Natural killer cell (primary cell): ENCODE measurements around the gene HPRT1. TPM values are rescaled to one million over a fixed set of nuclear protein-coding genes. Genes with fewer than 3 reads are reported as not detected.

ENCODE experiments used
- ATAC-seq, 3 donors: fragments of 150-1000 bp in 2 of 3; fragments of 200-7000 bp in 1 of 3; cut with Tn5 transposase; 1 replicate in 1 of 3; 2 replicates in 2 of 3; pipeline ENCODE4 v1.10.0; 2021; ENCODE audit warnings: mild to moderate bottlenecking in 2 of 3, moderate library complexity in 2 of 3
- DNase-seq, 2 donors: peaks; one replicate each; pipeline versions ENCODE4 v3.0.0 to v3.0.0-alpha.2; 2013 to 2021; ENCODE audit warnings: mixed read lengths in 1 of 2
- H3K27ac ChIP-seq: one replicate; pipeline ENCODE4 v1.5.1; 2013; ENCODE audit warnings: mild to moderate bottlenecking, low read length
- H3K27me3 ChIP-seq: one replicate; pipeline ENCODE4 v1.6.1; 2013; ENCODE audit warnings: low read length; ENCODE audit not compliant: control insufficient read depth, insufficient read depth
- H3K36me3 ChIP-seq: one replicate; pipeline ENCODE4 v1.6.1; 2013; ENCODE audit warnings: low read length; ENCODE audit not compliant: control insufficient read depth, insufficient read depth
- H3K4me1 ChIP-seq: one replicate; pipeline ENCODE4 v1.6.1; 2013; ENCODE audit warnings: low read length; ENCODE audit not compliant: control insufficient read depth, insufficient read depth
- H3K4me3 ChIP-seq: one replicate; pipeline ENCODE4 v1.5.1; 2013; ENCODE audit warnings: low read length
- H3K9me3 ChIP-seq: one replicate; pipeline ENCODE4 v1.6.1; 2013; ENCODE audit warnings: low read length; ENCODE audit not compliant: control insufficient read depth, insufficient read depth
- H3K27ac Mint-ChIP-seq, 2 donors: one replicate each; pipeline ENCODE4 v1.8.0; 2022; ENCODE audit warnings: mild to moderate bottlenecking in 2 of 2, mixed read lengths in 2 of 2, moderate library complexity in 1 of 2
- H3K27me3 Mint-ChIP-seq, 2 donors: one replicate each; pipeline ENCODE4 v1.8.0; 2022; ENCODE audit warnings: low read depth in 2 of 2, mixed read lengths in 2 of 2
- H3K36me3 Mint-ChIP-seq: one replicate; pipeline ENCODE4 v1.8.0; 2022; ENCODE audit warnings: mixed read lengths
- H3K4me1 Mint-ChIP-seq, 2 donors: one replicate each; pipeline ENCODE4 v1.8.0; 2022; ENCODE audit warnings: mixed read lengths in 2 of 2
- H3K4me3 Mint-ChIP-seq: one replicate; pipeline ENCODE4 v1.8.0; 2022; ENCODE audit warnings: mild to moderate bottlenecking, moderate library complexity, mixed read lengths
- H3K9me3 Mint-ChIP-seq, 2 donors: one replicate each; pipeline ENCODE4 v1.8.0; 2022; ENCODE audit warnings: mixed read lengths in 2 of 2
- CTCF ChIP-seq: fragments of 200-600 bp; IDR thresholded peaks from one replicate; pipeline ENCODE4 v1.8.0; 2022; ENCODE audit warnings: antibody characterized with exemption
- WGBS: methylation state at CpG from one replicate; pipeline ENCODE4 v1.1.7; 2013; ENCODE audit warnings: missing lambda C conversion rate; ENCODE audit not compliant: insufficient coverage; 5-methylcytosine and 5-hydroxymethylcytosine counted together
- intact Hi-C: fragments of 100-400 bp; cut with micrococcal nuclease; formaldehyde crosslinking; loops from one replicate; pipeline ENCODE4 v1.14.2; 2022
- total RNA-seq, 4 donors: library from RNA; stranded (reverse); fragments of 120-200 nt in 1 of 4; gene quantifications; one replicate each; pipeline versions ENCODE4 v1.2.3 to v1.2.4, GENCODE V29; 2013 to 2022

HPRT1 gene
- total RNA-seq, 3 donors from 2014 or later (not counting 1 experiment from before 2014, with no cell fraction given): 15.1 to 17.8 (median 17.7) TPM

GRCh38 chrX:134481339-134481738 is 21.4 kb downstream of the HPRT1 start:
- no CpG with 5 or more reads among the region's 2 CpGs for WGBS
- H3K4me3 ChIP-seq: no peak overlapping the region
- intact Hi-C loops: loop anchor here (5.0 kb wide), 1 partner anchor 281 kb away; no protein-coding TSS in a partner anchor
- H3K4me1 ChIP-seq: no peaks in the 10 kb centered on the region
- Mint-ChIP-seq H3K4me3 (no peak overlapping the region), H3K27me3 (no peaks in the 10 kb centered on the region), H3K4me1 (no peaks in the 10 kb centered on the region), H3K27ac (no peak overlapping the region), H3K9me3 (no peaks in the 10 kb centered on the region), H3K36me3 (no peaks in the 10 kb centered on the region)
- TF ChIP-seq CTCF: no peak
- H3K9me3 ChIP-seq: no peaks in the 10 kb centered on the region
- ATAC-seq: no peak
- no peak overlapping the region for H3K27ac ChIP-seq
- H3K27me3 ChIP-seq: no peaks in the 10 kb centered on the region
- no peak for DNase-seq
- no peaks in the 10 kb centered on the region for H3K36me3 ChIP-seq

GRCh38 chrX:134482371-134482770 is 22.4 kb downstream of the HPRT1 start:
- no peaks in the 10 kb centered on the region for H3K36me3 ChIP-seq
- H3K4me1 ChIP-seq: no peaks in the 10 kb centered on the region
- H3K27me3 ChIP-seq: no peaks in the 10 kb centered on the region
- WGBS: 56% methylated on average over 1 of the region's 3 CpGs
- DNase-seq: no peak
- intact Hi-C loops: loop anchor here (5.0 kb wide), 1 partner anchor 280 kb away; no protein-coding TSS in a partner anchor
- Mint-ChIP-seq H3K36me3 (no peaks in the 10 kb centered on the region), H3K4me3 (no peak overlapping the region), H3K9me3 (no peaks in the 10 kb centered on the region), H3K27ac (peak overlapping the region in 1 of 2 donors; percentile 27), H3K4me1 (no peaks in the 10 kb centered on the region), H3K27me3 (no peaks in the 10 kb centered on the region)
- TF ChIP-seq CTCF: no peak
- ATAC-seq: peak; percentile 32 to 72 (median 54)
- H3K4me3 ChIP-seq: no peak overlapping the region
- no peaks in the 10 kb centered on the region for H3K9me3 ChIP-seq
- H3K27ac ChIP-seq: no peak overlapping the region

- TF ChIP-seq CTCF: peak; percentile 52
- no peak overlapping the region for H3K4me3 ChIP-seq
- H3K27ac Mint-ChIP-seq: no peak overlapping the region
- H3K36me3 ChIP-seq: no peaks in the 10 kb centered on the region
- no peaks in the 10 kb centered on the region for H3K4me1 ChIP-seq
- H3K36me3 Mint-ChIP-seq: no peaks in the 10 kb centered on the region
- H3K27me3 Mint-ChIP-seq: no peaks in the 10 kb centered on the region
- no peak overlapping the region for H3K4me3 Mint-ChIP-seq
- peak in 1 of 2 donors; percentile 60 for DNase-seq
- no peaks in the 10 kb centered on the region for H3K9me3 Mint-ChIP-seq
- H3K27ac ChIP-seq: no peak overlapping the region
- H3K27me3 ChIP-seq: no peaks in the 10 kb centered on the region
- no peaks in the 10 kb centered on the region for H3K4me1 Mint-ChIP-seq
- intact Hi-C loops: loop anchor here (5.0 kb wide), 1 partner anchor 278 kb away; no protein-coding TSS in a partner anchor
- H3K9me3 ChIP-seq: no peaks in the 10 kb centered on the region
- 83% methylated on average over 1 of the region's 1 CpG for WGBS
- ATAC-seq: peak in 2 of 3 donors; percentile 48 to 59
Measured at GRCh38 chrX:134484039-134484438, 24.1 kb downstream of the HPRT1 start.

- no peaks in the 10 kb centered on the region for H3K9me3 Mint-ChIP-seq
- H3K27me3 ChIP-seq: no peaks in the 10 kb centered on the region
- H3K4me3 ChIP-seq: no peak overlapping the region
- H3K36me3 ChIP-seq: no peaks in the 10 kb centered on the region
- H3K4me1 Mint-ChIP-seq: no peaks in the 10 kb centered on the region
- no peak overlapping the region for H3K27ac Mint-ChIP-seq
- H3K36me3 Mint-ChIP-seq: no peaks in the 10 kb centered on the region
- H3K27me3 Mint-ChIP-seq: no peaks in the 10 kb centered on the region
- no peak overlapping the region for H3K4me3 Mint-ChIP-seq
- H3K27ac ChIP-seq: no peak overlapping the region
- no peaks in the 10 kb centered on the region for H3K4me1 ChIP-seq
- WGBS: 100% methylated on average over 2 of the region's 2 CpGs
- TF ChIP-seq CTCF: no peak
- no peaks in the 10 kb centered on the region for H3K9me3 ChIP-seq
- intact Hi-C loops: no loop called here
- ATAC-seq: no peak
- DNase-seq: no peak
Measured at GRCh38 chrX:134501941-134502340, 42.0 kb downstream of the HPRT1 start.
